GM12873 (cell line): Measurements from ENCODE around the gene HOXC5.

Source experiments
- TF ChIP-seq, protein P1 (sequence below): IDR thresholded peaks from 2 replicates; pipeline ENCODE4 v1.5.1; 2012; ENCODE audit warnings: low read depth, mild to moderate bottlenecking, moderate library complexity, low read length, control low read depth; ENCODE audit not compliant: insufficient read depth; ENCODE audit errors: missing control alignments

HOXC5 gene

DNA sequence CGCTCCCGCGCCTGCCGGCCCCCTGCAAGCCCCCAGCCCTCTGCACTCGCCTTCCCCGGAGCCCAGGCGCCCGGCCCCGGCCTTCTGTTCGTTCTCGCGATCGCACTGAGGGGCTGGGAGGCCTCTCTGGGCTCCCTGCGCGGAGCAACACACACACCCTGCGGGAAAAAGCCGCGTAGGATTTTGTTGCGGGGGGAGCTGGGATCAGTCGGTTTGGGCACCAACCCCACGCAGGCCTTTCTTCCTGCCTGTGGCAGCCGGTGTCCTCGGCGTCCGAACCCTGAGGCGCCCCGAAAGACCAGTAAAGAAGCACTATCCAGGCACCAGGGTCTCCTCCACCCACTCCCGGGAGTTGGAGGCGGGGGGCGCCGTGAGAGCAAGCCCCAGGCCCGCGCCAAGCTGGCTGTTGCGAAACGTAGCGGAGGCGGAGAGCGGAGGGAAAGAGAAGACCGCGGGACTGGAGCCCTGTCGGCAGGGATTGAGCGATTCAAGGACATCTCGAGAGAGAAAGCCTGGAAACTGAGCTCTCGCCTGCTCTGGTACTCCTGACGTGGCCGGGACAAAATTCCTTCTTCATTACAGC is 1.9 kb upstream of the HOXC5 start:
- TF ChIP-seq, protein P1, sequence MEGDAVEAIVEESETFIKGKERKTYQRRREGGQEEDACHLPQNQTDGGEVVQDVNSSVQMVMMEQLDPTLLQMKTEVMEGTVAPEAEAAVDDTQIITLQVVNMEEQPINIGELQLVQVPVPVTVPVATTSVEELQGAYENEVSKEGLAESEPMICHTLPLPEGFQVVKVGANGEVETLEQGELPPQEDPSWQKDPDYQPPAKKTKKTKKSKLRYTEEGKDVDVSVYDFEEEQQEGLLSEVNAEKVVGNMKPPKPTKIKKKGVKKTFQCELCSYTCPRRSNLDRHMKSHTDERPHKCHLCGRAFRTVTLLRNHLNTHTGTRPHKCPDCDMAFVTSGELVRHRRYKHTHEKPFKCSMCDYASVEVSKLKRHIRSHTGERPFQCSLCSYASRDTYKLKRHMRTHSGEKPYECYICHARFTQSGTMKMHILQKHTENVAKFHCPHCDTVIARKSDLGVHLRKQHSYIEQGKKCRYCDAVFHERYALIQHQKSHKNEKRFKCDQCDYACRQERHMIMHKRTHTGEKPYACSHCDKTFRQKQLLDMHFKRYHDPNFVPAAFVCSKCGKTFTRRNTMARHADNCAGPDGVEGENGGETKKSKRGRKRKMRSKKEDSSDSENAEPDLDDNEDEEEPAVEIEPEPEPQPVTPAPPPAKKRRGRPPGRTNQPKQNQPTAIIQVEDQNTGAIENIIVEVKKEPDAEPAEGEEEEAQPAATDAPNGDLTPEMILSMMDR = no peak

DNA sequence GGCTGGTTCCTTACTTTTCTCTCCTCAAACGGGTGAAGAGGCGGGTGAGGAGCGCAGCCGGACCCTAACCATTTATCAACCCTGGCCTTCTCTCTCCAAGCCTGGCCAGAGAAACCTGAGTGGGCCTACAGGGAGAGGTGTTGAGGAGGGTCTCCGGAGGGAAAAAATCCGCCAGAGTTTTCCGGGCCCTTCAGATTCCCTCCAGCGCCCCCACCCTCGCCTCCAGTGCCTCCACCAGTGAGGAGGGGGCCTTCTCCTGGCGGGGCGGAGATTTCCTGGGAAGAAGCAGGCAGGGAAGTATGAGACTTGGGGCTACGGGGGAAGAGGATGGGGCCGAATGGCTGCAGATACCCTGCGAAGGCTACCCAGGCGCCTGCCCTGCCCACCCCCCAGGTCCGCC is 1.4 kb upstream of the HOXC5 start:
- TF ChIP-seq, protein P1 = no peak

DNA sequence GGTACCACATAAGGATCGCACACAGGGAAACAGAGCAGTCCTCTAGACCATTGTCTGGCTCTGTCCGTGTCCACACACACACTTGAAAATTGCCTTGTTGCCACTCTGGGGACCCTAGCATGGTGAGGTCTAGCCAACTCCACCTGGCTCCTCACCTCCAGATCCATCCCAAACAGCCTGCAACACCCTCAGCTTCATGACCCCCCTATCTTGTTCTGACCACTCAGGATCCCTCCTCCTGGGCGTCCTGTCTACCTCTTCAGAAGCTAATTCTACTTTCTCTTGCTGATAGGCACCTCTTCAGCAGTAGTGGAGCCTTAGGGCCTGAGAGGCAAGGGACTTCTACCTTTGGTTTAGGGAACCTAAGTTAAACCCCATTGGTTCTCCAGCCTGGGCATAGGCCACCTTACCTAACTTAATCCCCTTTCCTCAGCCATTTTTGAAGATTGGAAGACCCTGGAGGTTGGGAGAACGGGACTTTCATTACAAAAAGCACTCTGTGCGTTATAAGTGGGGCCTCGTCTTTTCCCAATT is 697 bp upstream of the HOXC5 start:
- TF ChIP-seq, protein P1 = no peak

DNA sequence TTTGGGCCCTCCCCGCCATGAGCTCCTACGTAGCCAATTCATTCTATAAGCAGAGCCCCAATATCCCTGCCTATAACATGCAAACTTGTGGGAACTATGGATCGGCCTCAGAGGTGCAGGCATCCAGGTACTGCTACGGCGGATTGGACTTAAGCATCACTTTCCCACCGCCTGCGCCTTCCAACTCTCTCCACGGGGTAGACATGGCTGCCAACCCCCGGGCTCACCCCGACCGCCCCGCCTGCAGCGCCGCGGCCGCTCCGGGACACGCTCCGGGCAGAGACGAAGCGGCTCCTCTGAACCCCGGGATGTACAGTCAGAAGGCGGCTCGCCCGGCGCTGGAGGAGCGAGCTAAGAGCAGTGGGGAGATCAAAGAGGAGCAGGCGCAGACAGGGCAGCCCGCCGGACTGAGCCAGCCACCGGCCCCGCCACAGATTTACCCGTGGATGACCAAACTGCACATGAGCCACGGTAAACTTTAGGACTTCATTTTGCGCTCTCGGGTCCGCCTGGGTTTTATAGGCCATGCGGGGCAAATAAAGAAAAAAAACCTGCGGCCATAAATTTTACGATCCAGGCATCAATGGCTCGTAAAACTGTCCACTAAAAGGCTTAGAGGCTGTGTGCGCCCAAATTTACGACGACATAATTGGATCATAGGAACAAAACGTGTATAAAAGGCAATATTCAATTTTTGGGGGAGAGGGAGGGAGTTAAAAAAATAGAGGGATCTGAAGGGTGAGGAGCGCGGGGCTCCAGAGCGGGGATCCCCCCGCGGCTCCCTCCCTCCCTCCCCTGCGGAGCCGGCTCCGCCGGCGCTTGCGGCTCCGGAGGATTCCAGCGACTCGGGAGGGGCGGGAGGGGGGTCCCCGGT is 493 bp downstream of the HOXC5 start:
- TF ChIP-seq, protein P1 = no peak

DNA sequence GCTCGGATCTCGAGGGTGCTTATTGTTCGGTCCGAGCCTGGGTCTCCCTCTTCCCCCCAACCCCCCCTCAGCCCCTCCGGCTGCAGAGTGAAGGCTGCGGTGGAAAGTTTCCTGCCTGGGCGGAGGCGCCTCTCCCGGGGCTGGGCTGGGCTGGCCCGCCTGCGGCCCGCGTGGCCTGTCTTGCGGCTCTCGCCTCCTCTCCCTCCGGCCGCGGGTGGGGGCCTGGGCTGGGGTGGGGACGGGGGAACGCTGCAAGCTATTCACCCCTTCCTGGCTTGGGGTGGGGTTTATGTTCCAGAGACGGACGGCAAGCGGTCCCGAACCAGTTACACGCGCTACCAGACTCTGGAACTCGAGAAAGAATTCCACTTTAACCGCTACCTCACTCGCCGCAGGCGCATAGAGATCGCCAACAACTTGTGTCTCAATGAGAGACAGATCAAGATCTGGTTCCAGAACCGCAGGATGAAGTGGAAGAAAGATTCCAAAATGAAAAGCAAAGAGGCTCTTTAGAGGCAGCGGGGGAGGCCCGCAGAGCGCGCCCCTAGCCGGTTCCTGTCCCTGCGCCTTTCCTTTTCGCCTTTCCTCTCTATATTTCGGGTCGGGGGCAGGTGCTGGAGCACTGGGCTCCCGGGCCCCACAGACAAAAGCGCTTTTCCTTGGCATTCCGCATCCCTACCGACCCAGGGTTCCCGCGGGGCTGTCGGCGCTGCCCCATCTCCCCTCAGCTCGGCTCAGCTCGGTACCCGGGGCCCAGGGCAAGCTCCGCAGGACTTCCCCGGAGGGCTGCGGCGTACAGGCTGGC is 1.3 kb downstream of the HOXC5 start:
- TF ChIP-seq, protein P1 = no peak

DNA sequence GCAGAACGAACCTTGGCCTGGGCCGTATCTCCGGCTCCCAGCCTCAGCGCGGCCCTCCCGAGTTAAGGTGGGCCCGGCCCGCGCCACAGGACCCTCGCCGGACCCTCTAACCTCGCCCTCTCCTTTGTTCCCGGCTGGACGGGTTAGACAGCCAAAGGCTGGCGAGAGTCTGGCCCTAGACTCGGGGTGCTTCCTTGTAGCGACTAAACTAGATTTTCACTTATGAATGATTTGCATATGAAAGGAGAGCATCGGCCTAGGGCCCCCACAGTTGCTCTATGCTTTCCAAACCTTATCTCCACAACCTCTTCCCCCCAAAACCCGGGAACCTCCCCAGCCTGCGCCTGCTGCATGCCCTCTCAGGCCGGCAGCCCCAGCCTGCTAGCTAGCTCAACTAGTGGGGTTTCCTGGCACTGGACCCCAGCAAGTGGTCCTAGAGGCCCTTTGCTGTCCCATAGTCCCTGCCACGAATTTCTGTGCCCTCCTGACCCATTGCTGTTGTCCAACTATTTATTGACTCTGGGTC is 2.0 kb downstream of the HOXC5 start:
- TF ChIP-seq, protein P1 = no peak
